Stomach (tissue), 9 donors: ENCODE results near the gene IQUB. TPM values are rescaled to one million over a fixed set of nuclear protein-coding genes. Genes with fewer than 3 reads are reported as not detected.

Experiments used
- DNase-seq, 2 donors: peaks; one replicate each; pipeline versions ENCODE4 v3.0.0 to v3.0.0-alpha.2; 2013 to 2019
- H3K27ac ChIP-seq, 5 donors: fragments of 200-600 bp in 4 of 5; sonication (generic) in 4 of 5; one replicate each; pipeline ENCODE4 v1.5.1; 2013 to 2019; ENCODE audit warnings: mild to moderate bottlenecking in 1 of 5, moderate library complexity in 1 of 5
- H3K27me3 ChIP-seq, 3 donors: fragments of 200-600 bp; sonication (generic); one replicate each; pipeline ENCODE4 v1.5.1; 2017 to 2019; ENCODE audit warnings: mixed run types in 1 of 3
- H3K36me3 ChIP-seq, 4 donors: fragments of 200-600 bp; sonication (generic); 1 replicate in 3 of 4; 2 replicates in 1 of 4; pipeline ENCODE4 v1.5.1; 2016 to 2019
- H3K4me1 ChIP-seq, 4 donors: fragments of 200-600 bp; sonication (generic); one replicate each; pipeline ENCODE4 v1.5.1; 2016 to 2019
- H3K4me3 ChIP-seq, 4 donors: fragments of 200-600 bp; sonication (generic) in 3 of 4; one replicate each; pipeline ENCODE4 v1.5.1; 2016 to 2019; ENCODE audit warnings: mild to moderate bottlenecking in 1 of 4
- H3K9me3 ChIP-seq, 4 donors: fragments of 200-600 bp; sonication (generic); one replicate each; pipeline ENCODE4 v1.5.1; 2016 to 2019
- CTCF ChIP-seq, 7 experiments: fragments of 450-650 bp in 4 of 7; fragments of 200-600 bp in 3 of 7; sonication (generic) in 3 of 7; IDR thresholded peaks; one replicate each; pipeline ENCODE4 v1.5.1; 2016 to 2019; ENCODE audit warnings: antibody characterized with exemption in 7 of 7, control low read depth in 2 of 7, mild to moderate bottlenecking in 1 of 7
- EP300 ChIP-seq: sonication (generic); formaldehyde crosslinking; IDR thresholded peaks from one replicate; pipeline ENCODE4 v1.6.1; 2017; ENCODE audit warnings: antibody characterized with exemption
- POLR2A ChIP-seq, 4 donors: fragments of 450-650 bp; IDR thresholded peaks; one replicate each; pipeline ENCODE4 v1.6.1; 2016; ENCODE audit warnings: antibody characterized with exemption in 4 of 4, control low read depth in 2 of 4, mild to moderate bottlenecking in 1 of 4, moderate library complexity in 1 of 4
- POLR2AphosphoS5 ChIP-seq, 3 donors: sonication (generic); formaldehyde crosslinking; IDR thresholded peaks; one replicate each; pipeline ENCODE4 v1.6.1; 2016; ENCODE audit warnings: antibody characterized with exemption in 3 of 3
- WGBS, 5 donors: extraction: QIAGEN DNeasy Blood & Tissue Kit in 3 of 5; methylation state at CpG; one replicate each; pipeline versions ENCODE4 v1.1.5 to v1.1.7; 2013 to 2018; 5-methylcytosine and 5-hydroxymethylcytosine counted together
- intact Hi-C: fragments of 100-400 bp; cut with DNase I; formaldehyde crosslinking; loops from one replicate; pipeline ENCODE4 v1.15.1; 2023; ENCODE audit warnings: low total_unique reads
- polyA plus RNA-seq, 3 donors: library from polyadenylated mRNA; stranded (reverse); fragments of 200-250 nt; gene quantifications; one replicate each; pipeline ENCODE4 v1.2.3, GENCODE V29; 2013
- total RNA-seq, 5 donors: library from RNA; depleted of rRNA; stranded (reverse); fragments of >200 nt; gene quantifications; one replicate each; pipeline versions ENCODE4 v1.1.0 to v1.2.3, GENCODE V29; 2014 to 2016
- donor health status: healthy with polysubstance abuse.
- donor health status: Bipolar disorder and iron deficiency.
- donor health status: healthy.

The IQUB gene
- total and polyA plus RNA-seq, 8 donors = 0.05 to 2.7 (median 0.34) TPM; not detected in 4

- intact Hi-C loops = no loop called here
- H3K4me3 ChIP-seq = no peak overlapping the region
- no peaks in the 10 kb centered on the region for H3K9me3 ChIP-seq
- H3K27me3 ChIP-seq = no peaks in the 10 kb centered on the region
- no peaks in the 10 kb centered on the region for H3K36me3 ChIP-seq
- WGBS, 5 donors = 57 to 71% (median 69%) methylated on average over 3 of the region's 3 CpGs
- H3K27ac ChIP-seq = no peak overlapping the region
- peaks cover 0 to 3% (median 0%) of the 10 kb centered on the region in 4 donors for H3K4me1 ChIP-seq
- no peak for TF ChIP-seq POLR2A (IDR thresholded peaks at IDR 0.05)
- no peak for TF ChIP-seq POLR2AphosphoS5 (IDR thresholded peaks at IDR 0.05)
- TF ChIP-seq CTCF (IDR thresholded peaks at IDR 0.05) = no peak
- no peak for TF ChIP-seq EP300
- no peak for DNase-seq
Measured at GRCh38 chr7:123492485-123492884, 41.9 kb downstream of the IQUB start.

GRCh38 chr7:123485721-123486120 is 48.7 kb downstream of the IQUB start:
- intact Hi-C loops = no loop called here
- H3K27me3 ChIP-seq = no peaks in the 10 kb centered on the region
- DNase-seq = no peak
- H3K9me3 ChIP-seq = no peaks in the 10 kb centered on the region
- H3K4me1 ChIP-seq = no peaks in the 10 kb centered on the region
- WGBS, 5 donors = 67 to 82% (median 73%) methylated on average over 2 of the region's 2 CpGs
- H3K27ac ChIP-seq = no peak overlapping the region
- no peak for TF ChIP-seq POLR2AphosphoS5 (IDR thresholded peaks at IDR 0.05)
- TF ChIP-seq POLR2A (IDR thresholded peaks at IDR 0.05) = no peak
- no peak for TF ChIP-seq EP300
- TF ChIP-seq CTCF (IDR thresholded peaks at IDR 0.05) = no peak
- H3K36me3 ChIP-seq = no peaks in the 10 kb centered on the region
- no peak overlapping the region for H3K4me3 ChIP-seq

- H3K4me1 ChIP-seq = no peaks in the 10 kb centered on the region
- H3K27me3 ChIP-seq = no peaks in the 10 kb centered on the region
- no peak overlapping the region for H3K4me3 ChIP-seq
- no peak overlapping the region for H3K27ac ChIP-seq
- 93 to 100% (median 99%) methylated on average over 1 of the region's 1 CpG for WGBS, 5 donors
- H3K9me3 ChIP-seq = no peaks in the 10 kb centered on the region
- no peaks in the 10 kb centered on the region for H3K36me3 ChIP-seq
- no peak for DNase-seq
- intact Hi-C loops = no loop called here
- TF ChIP-seq EP300 (no peak), CTCF (IDR thresholded peaks at IDR 0.05) (no peak), POLR2AphosphoS5 (IDR thresholded peaks at IDR 0.05) (no peak), POLR2A (IDR thresholded peaks at IDR 0.05) (no peak)
Measured at GRCh38 chr7:123485187-123485586, 49.2 kb downstream of the IQUB start.

- no peak overlapping the region for H3K27ac ChIP-seq
- no peak for DNase-seq
- no peak overlapping the region for H3K4me3 ChIP-seq
- H3K27me3 ChIP-seq = no peaks in the 10 kb centered on the region
- 87 to 95% (median 95%) methylated on average over 2 of the region's 2 CpGs for WGBS, 5 donors
- intact Hi-C loops = no loop called here
- H3K36me3 ChIP-seq = no peaks in the 10 kb centered on the region
- no peaks in the 10 kb centered on the region for H3K9me3 ChIP-seq
- no peaks in the 10 kb centered on the region for H3K4me1 ChIP-seq
- TF ChIP-seq POLR2A (IDR thresholded peaks at IDR 0.05) (no peak), POLR2AphosphoS5 (IDR thresholded peaks at IDR 0.05) (no peak), EP300 (no peak), CTCF (IDR thresholded peaks at IDR 0.05) (no peak)
Measured at GRCh38 chr7:123484199-123484598, 50.2 kb downstream of the IQUB start.
